ENCODE results near the gene TRPC3.

The TRPC3 gene

GRCh38 chr4:121951521-121952110 is at the start of gene TRPC3:
Gene TRPC3, minus strand, starts transcription at chr4:121952060. Its CDS starts 380 bp downstream, at chr4:121951680.
- peak; percentile 6 for DNase-seq (ENCODE audit: low read depth)

GRCh38 chr4:122000849-122001248 is 49.0 kb upstream of the TRPC3 start:
- DNase-seq (ENCODE audit: low read depth) = no peak

GRCh38 chr4:121998024-121998423 is 46.2 kb upstream of the TRPC3 start:
- no peak for DNase-seq (ENCODE audit: low read depth)

- DNase-seq (ENCODE audit: low read depth) = no peak
These were observed 44.1 kb upstream of the TRPC3 start for GRCh38 chr4:121995790-121996537.

- no peak for DNase-seq (ENCODE audit: low read depth)
These were observed 40.1 kb upstream of the TRPC3 start for GRCh38 chr4:121991968-121992367.

GRCh38 chr4:121990489-121990888 is 38.6 kb upstream of the TRPC3 start:
- no peak for DNase-seq (ENCODE audit: low read depth)

- DNase-seq (ENCODE audit: low read depth) = no peak
These were observed 37.9 kb upstream of the TRPC3 start for GRCh38 chr4:121989715-121990114.

GRCh38 chr4:121988950-121989349 is 37.1 kb upstream of the TRPC3 start:
- no peak for DNase-seq (ENCODE audit: low read depth)

- no peak for DNase-seq (ENCODE audit: low read depth)
These were observed 28.8 kb upstream of the TRPC3 start for GRCh38 chr4:121980643-121981042.

GRCh38 chr4:121978172-121978516 is 26.3 kb upstream of the TRPC3 start:
- no peak for DNase-seq (ENCODE audit: low read depth)

- no peak for DNase-seq (ENCODE audit: low read depth)
These were observed 25.7 kb upstream of the TRPC3 start for GRCh38 chr4:121977251-121978171.

GRCh38 chr4:121975784-121976183 is 23.9 kb upstream of the TRPC3 start:
- no peak for DNase-seq (ENCODE audit: low read depth)

GRCh38 chr4:121973816-121974215 is 22.0 kb upstream of the TRPC3 start:
- no peak for DNase-seq (ENCODE audit: low read depth)

GRCh38 chr4:121968859-121969258 is 17.0 kb upstream of the TRPC3 start:
- DNase-seq (ENCODE audit: low read depth) = no peak

- no peak for DNase-seq (ENCODE audit: low read depth)
These were observed 13.1 kb upstream of the TRPC3 start for GRCh38 chr4:121964958-121965357.

- no peak for DNase-seq (ENCODE audit: low read depth)
These were observed 9.0 kb upstream of the TRPC3 start for GRCh38 chr4:121960818-121961217.

GRCh38 chr4:121958777-121959176 is 6.9 kb upstream of the TRPC3 start:
- no peak for DNase-seq (ENCODE audit: low read depth)

- DNase-seq (ENCODE audit: low read depth) = no peak
These were observed 5.4 kb upstream of the TRPC3 start for GRCh38 chr4:121957266-121957665.

GRCh38 chr4:121953860-121954259 is 2.0 kb upstream of the TRPC3 start:
- DNase-seq (ENCODE audit: low read depth) = no peak

- no peak for DNase-seq (ENCODE audit: low read depth)
These were observed 430 bp upstream of the TRPC3 start for GRCh38 chr4:121952290-121952689.

GRCh38 chr4:121950680-121951520 is 960 bp downstream of the TRPC3 start:
- DNase-seq (ENCODE audit: low read depth) = no peak

- DNase-seq (ENCODE audit: low read depth) = peak; percentile 75
These were observed 1.6 kb downstream of the TRPC3 start for GRCh38 chr4:121950212-121950679.

All from activated T-helper 9 cell treated with anti-CD3 and anti-CD28 coated beads, Interleukin-2, amount 50 U/mL, for 16 hours (primary cell).